NT2/D1 (cell line): ENCODE measurements around the gene ZNF438.

Experiments used
- YY1 ChIP-seq: IDR thresholded peaks from 2 replicates; pipeline ENCODE4 v1.6.1; 2011; ENCODE audit not compliant: insufficient read length, insufficient read depth
- ZNF274 ChIP-seq: IDR thresholded peaks from 2 replicates; pipeline ENCODE4 v1.6.1; 2011; ENCODE audit warnings: mild to moderate bottlenecking, low read depth, low read length

DNA sequence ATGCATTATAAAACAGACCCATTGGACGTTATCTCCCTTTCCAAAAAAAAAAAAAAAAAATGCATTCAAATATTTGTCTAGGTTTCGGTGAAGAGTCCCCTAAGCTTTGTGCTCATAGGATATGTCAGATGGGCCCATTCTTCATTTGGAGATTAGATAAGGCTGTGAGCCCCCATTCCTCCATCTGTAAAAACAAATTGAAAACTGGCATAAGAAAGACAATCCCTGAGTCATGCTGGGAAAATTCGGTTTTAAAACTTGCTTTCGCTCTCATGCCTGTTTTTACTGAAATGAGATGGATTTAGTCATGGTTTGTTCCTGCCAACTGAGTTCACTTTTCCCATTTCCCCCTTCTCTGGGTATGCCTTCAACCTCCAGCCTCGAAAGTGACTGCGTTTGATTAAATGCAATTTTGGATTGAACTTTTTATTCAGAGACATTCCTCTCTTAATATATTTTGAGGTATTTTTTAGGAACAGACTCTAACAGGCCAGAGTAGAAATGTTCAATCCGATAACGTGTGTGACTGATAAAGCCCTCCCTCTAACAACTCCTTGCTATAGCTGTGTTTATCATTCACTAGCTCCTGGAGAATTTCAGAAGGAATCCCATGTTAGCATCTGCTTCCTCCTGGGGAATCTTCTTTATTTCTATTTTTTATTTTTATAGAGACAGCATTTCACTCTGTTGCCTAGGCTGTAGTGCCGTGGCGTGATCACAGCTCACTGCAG lies 211.2 kb downstream of the ZNF438 start:
- no peak for TF ChIP-seq ZNF274
- no peak for TF ChIP-seq YY1
